IMR-90 (cell line): ENCODE data around the gene SORL1. TPM values are rescaled to one million over a fixed set of nuclear protein-coding genes. Genes with fewer than 3 reads are reported as not detected.

ENCODE experiments used
- ATAC-seq: fragments of 200-7000 bp; cut with Tn5 transposase; 2 replicates; pipeline ENCODE4 v1.9.1; 2020; ENCODE audit warnings: low read depth, mild to moderate bottlenecking, moderate library complexity
- BruUV-seq: library from RNA; stranded (reverse); fragments of 400-500 nt; replicated peaks from 2 replicates; lab custom pipeline; 2021; lab: Mats Ljungman, UMichigan
- CTCF ChIA-PET: fragments of 300-600 bp; formaldehyde crosslinking; extraction: SDS; loops from one replicate; lab custom pipeline; 2021; ENCODE audit warnings: antibody characterized with exemption; lab: Yijun Ruan, JAX
- POLR2A ChIA-PET: fragments of 300-600 bp; sonication (Branson Sonifier 250); formaldehyde crosslinking; loops from one replicate; lab custom pipeline; 2022; ENCODE audit warnings: antibody characterized with exemption; ENCODE audit not compliant: unreplicated experiment; lab: Charles Lee
- DNase-seq: peaks from one replicate; pipeline ENCODE4 v3.0.0; 2013
- H2AFZ ChIP-seq: replicated peaks from 2 replicates; pipeline ENCODE3; 2013; ENCODE audit warnings: low read length, mild to moderate bottlenecking; ENCODE audit not compliant: poor library complexity
- H2AK5ac ChIP-seq: 2 replicates; pipeline ENCODE4 v1.6.1; 2013; ENCODE audit warnings: low read depth, low read length, inconsistent platforms
- H2AK9ac ChIP-seq: replicated peaks from 2 replicates; pipeline ENCODE3; 2013; ENCODE audit warnings: mild to moderate bottlenecking, low read depth, low read length, moderate library complexity; ENCODE audit not compliant: poor library complexity
- H2BK120ac ChIP-seq: 2 replicates; pipeline ENCODE4 v1.6.1; 2013; ENCODE audit warnings: low read depth, low read length, inconsistent platforms
- H2BK15ac ChIP-seq: 3 replicates; pipeline ENCODE4 v1.6.1; 2013; ENCODE audit warnings: low read depth, low read length, inconsistent platforms
- H2BK20ac ChIP-seq: 2 replicates; pipeline ENCODE4 v1.6.1; 2013; ENCODE audit warnings: low read depth, mild to moderate bottlenecking, inconsistent platforms, low read length, moderate library complexity
- H2BK5ac ChIP-seq: 2 replicates; pipeline ENCODE4 v1.6.1; 2013; ENCODE audit warnings: mild to moderate bottlenecking, low read depth, low read length, inconsistent platforms; ENCODE audit not compliant: poor library complexity, severe bottlenecking
- H3K14ac ChIP-seq: replicated peaks from 2 replicates; pipeline ENCODE4 v1.6.1; 2013; ENCODE audit warnings: low read depth, low read length, inconsistent platforms
- H3K18ac ChIP-seq: 2 replicates; pipeline ENCODE4 v1.6.1; 2013; ENCODE audit warnings: low read depth, low read length, control low read depth
- H3K23ac ChIP-seq: 2 replicates; pipeline ENCODE4 v1.6.1; 2013; ENCODE audit warnings: low read depth, low read length, inconsistent platforms
- H3K27ac ChIP-seq: 2 replicates; pipeline ENCODE4 v1.5.1; 2013; ENCODE audit warnings: mild to moderate bottlenecking, control low read depth, low read length; ENCODE audit not compliant: insufficient read depth
- H3K27me3 ChIP-seq: 2 replicates; pipeline ENCODE4 v1.6.1; 2013; ENCODE audit warnings: low read length; ENCODE audit not compliant: control insufficient read depth, insufficient read depth
- H3K36me3 ChIP-seq: 2 replicates; pipeline ENCODE4 v1.6.1; 2013; ENCODE audit warnings: low read length, mixed read lengths; ENCODE audit not compliant: control insufficient read depth, insufficient read depth
- H3K4ac ChIP-seq: 2 replicates; pipeline ENCODE4 v1.6.1; 2013; ENCODE audit warnings: low read depth, low read length, inconsistent platforms
- H3K4me1 ChIP-seq: 2 replicates; pipeline ENCODE4 v1.6.1; 2013; ENCODE audit warnings: low read length, mixed read lengths; ENCODE audit not compliant: control insufficient read depth, insufficient read depth
- H3K4me2 ChIP-seq: 2 replicates; pipeline ENCODE4 v1.6.1; 2013; ENCODE audit warnings: low read depth, mild to moderate bottlenecking, control low read depth, low read length, moderate library complexity
- H3K4me3 ChIP-seq: 2 replicates; pipeline ENCODE4 v1.5.1; 2013; ENCODE audit warnings: low read depth, mild to moderate bottlenecking, control low read depth, low read length, moderate library complexity; ENCODE audit not compliant: insufficient read depth
- H3K56ac ChIP-seq: 2 replicates; pipeline ENCODE4 v1.6.1; 2013; ENCODE audit warnings: low read length, inconsistent platforms; ENCODE audit not compliant: insufficient read depth; ENCODE audit errors: extremely low read depth
- H3K79me1 ChIP-seq, 2 experiments: 2 replicates each; pipeline ENCODE4 v1.6.1; 2013; ENCODE audit warnings: low read length in 2 of 2, inconsistent platforms in 1 of 2, low read depth in 1 of 2
- H3K9ac ChIP-seq: 2 replicates; pipeline ENCODE4 v1.6.1; 2013; ENCODE audit warnings: low read depth, low read length, control low read depth
- H3K9me1 ChIP-seq: 2 replicates; pipeline ENCODE4 v1.6.1; 2013; ENCODE audit warnings: low read length, inconsistent platforms; ENCODE audit not compliant: insufficient read depth
- H3K9me3 ChIP-seq: 2 replicates; pipeline ENCODE4 v1.6.1; 2013; ENCODE audit warnings: low read length; ENCODE audit not compliant: control insufficient read depth, insufficient read depth
- H4K20me1 ChIP-seq: 2 replicates; pipeline ENCODE4 v1.6.1; 2013; ENCODE audit warnings: low read length, inconsistent platforms; ENCODE audit not compliant: insufficient read depth
- H4K5ac ChIP-seq: 2 replicates; pipeline ENCODE4 v1.6.1; 2013; ENCODE audit warnings: mild to moderate bottlenecking, low read depth, low read length, control low read depth
- H4K8ac ChIP-seq, 2 experiments: 2 replicates each; pipeline ENCODE4 v1.6.1; 2013; ENCODE audit warnings: low read depth in 2 of 2, low read length in 2 of 2, control low read depth in 1 of 2, inconsistent platforms in 1 of 2
- H4K91ac ChIP-seq: 2 replicates; pipeline ENCODE4 v1.6.1; 2013; ENCODE audit warnings: low read depth, low read length, inconsistent platforms; ENCODE audit not compliant: insufficient read depth
- CEBPB ChIP-seq: IDR thresholded peaks from 2 replicates; pipeline ENCODE4 v1.6.1; 2012; ENCODE audit warnings: low read depth, low read length, improper control_type of control experiment
- CHD1 ChIP-seq: IDR thresholded peaks from 2 replicates; pipeline ENCODE4 v1.6.1; 2012; ENCODE audit warnings: low read depth, low read length, improper control_type of control experiment
- FOS ChIP-seq: fragments of 150-350 bp; IDR thresholded peaks from 2 replicates; pipeline ENCODE4 v1.6.1; 2016; ENCODE audit warnings: low read depth, low read length
- MAFK ChIP-seq: IDR thresholded peaks from 2 replicates; pipeline ENCODE4 v1.6.1; 2012; ENCODE audit warnings: low read depth, low read length, improper control_type of control experiment
- NFE2L2 ChIP-seq: fragments of 150-350 bp; IDR thresholded peaks from 2 replicates; pipeline ENCODE4 v1.6.1; 2016; ENCODE audit warnings: low read depth, mild to moderate bottlenecking, low read length
- RCOR1 ChIP-seq: IDR thresholded peaks from 2 replicates; pipeline ENCODE4 v1.6.1; 2012; ENCODE audit warnings: mild to moderate bottlenecking, low read length, improper control_type of control experiment; ENCODE audit not compliant: insufficient replicate concordance
- SMC3 ChIP-seq: fragments of 150-350 bp; IDR thresholded peaks from 2 replicates; pipeline ENCODE4 v1.6.1; 2016; ENCODE audit warnings: low read depth, mild to moderate bottlenecking, antibody characterized with exemption, low read length, moderate library complexity
- whole genome bisulfite sequencing, 2 experiments: methylation state at CpG; one replicate each; pipeline versions ENCODE4 v1.1.5 to v1.1.7; 2013; ENCODE audit warnings: missing lambda C conversion rate in 2 of 2; ENCODE audit not compliant: insufficient read length in 1 of 2; ENCODE audit errors: extremely low coverage in 2 of 2; 5-methylcytosine and 5-hydroxymethylcytosine counted together
- dilution Hi-C: fragments of 300-500 bp; cut with HindIII; formaldehyde crosslinking; loops from one replicate; pipeline ENCODE4 v1.14.3; 2018; ENCODE audit warnings: low sequenced_read_pairs; ENCODE audit not compliant: unreplicated experiment
- in situ Hi-C: fragments of 300-500 bp; cut with MboI; formaldehyde crosslinking; loops from 3 replicates; pipeline ENCODE4 v1.14.3; 2019; ENCODE audit warnings: low sequenced_read_pairs, inconsistent platforms, mixed read lengths
- intact Hi-C: fragments of 100-400 bp; cut with micrococcal nuclease; formaldehyde crosslinking; loops from 2 replicates; pipeline ENCODE4 v1.10.0; 2022
- polyA plus RNA-seq, 3 experiments: library from polyadenylated mRNA; depleted of rRNA; stranded (reverse); fragments of >200 nt; gene quantifications; 2 replicates each; pipeline ENCODE4 v1.2.3, GENCODE V29; 2012; ENCODE audit warnings: low replicate concordance in 1 of 3
- total RNA-seq: library from RNA; depleted of rRNA; stranded (reverse); fragments of >200 nt; gene quantifications from 2 replicates; pipeline ENCODE4 v1.2.3, GENCODE V29; 2012

Gene SORL1
- total and polyA plus RNA-seq, 2 of the 4 experiments (the other 2 are of a cell fraction), result 1.0 to 2.0 TPM

GRCh38 chr11:121412711-121413415 lies 39.3 kb upstream of the SORL1 start:
- Histone ChIP-seq H3K9me1 (no peaks in the 10 kb centered on the region), H3K18ac (no peak overlapping the region), H2BK120ac (no peak overlapping the region), H3K9ac (no peak overlapping the region), H3K4ac (no peak overlapping the region), H4K5ac (no peak overlapping the region), H3K23ac (no peak overlapping the region), H3K9me3 (no peaks in the 10 kb centered on the region), H4K8ac (no peak overlapping the region), H3K79me1 (no peaks in the 10 kb centered on the region), H2BK5ac (no peak overlapping the region), H3K14ac (no peak overlapping the region), H3K4me1 (no peaks in the 10 kb centered on the region; the same call in 1 of the 2 replicates), H2BK15ac (no peak overlapping the region), H2AFZ (no peak overlapping the region), H3K27ac (no peak overlapping the region), H2AK9ac (no peak overlapping the region), H4K91ac (no peak overlapping the region), H3K56ac (no peak overlapping the region), H3K27me3 (peaks cover 4% of the 10 kb centered on the region), H3K4me3 (no peak overlapping the region), H2AK5ac (no peak overlapping the region), H4K20me1 (no peaks in the 10 kb centered on the region), H2BK20ac (no peak overlapping the region), H3K4me2 (no peak overlapping the region), H3K36me3 (no peaks in the 10 kb centered on the region)
- no CpG with 5 or more reads among the region's 4 CpGs for WGBS, 2 experiments
- in situ Hi-C loops (no loop called here), dilution Hi-C loops (no loop called here), intact Hi-C loops (no loop called here)
- no peak; the same call in 1 of the 2 replicates for ATAC-seq
- no peak for DNase-seq
- CTCF ChIA-PET, result interaction anchor here (0.6 kb wide), 1 partner anchor 749 kb away, joined by 3 read pairs; no protein-coding TSS in a partner anchor
- TF ChIP-seq CHD1, result no peak
- no peak for TF ChIP-seq SMC3
- TF ChIP-seq RCOR1, result no peak
- TF ChIP-seq CEBPB, result no peak
- no peak for TF ChIP-seq FOS
- TF ChIP-seq NFE2L2, result no peak
- no peak for TF ChIP-seq MAFK
- no TSS peak for BruUV-seq
- POLR2A ChIA-PET, result no interaction called here
